Mammary epithelial cell (primary cell): ENCODE data around the gene TMEM131.

ENCODE experiments used
- CTCF ChIP-seq, 2 donors: IDR thresholded peaks in 1 of 2; conservative IDR thresholded peaks in 1 of 2; 2 replicates each; pipeline ENCODE4 v1.5.1; 2011 to 2012; ENCODE audit warnings: inconsistent platforms in 2 of 2, low read length in 2 of 2, mild to moderate bottlenecking in 2 of 2, control low read depth in 1 of 2, low read depth in 1 of 2; ENCODE audit not compliant: insufficient read depth in 1 of 2; ENCODE audit errors: extremely low read depth in 1 of 2
- EZH2 ChIP-seq: IDR thresholded peaks from 2 replicates; pipeline ENCODE4 v1.6.1; 2012; ENCODE audit warnings: low read length, inconsistent platforms, borderline replicate concordance

GRCh38 chr2:97781981-97782380, 213.8 kb downstream of the TMEM131 start:
- TF ChIP-seq CTCF (conservative IDR thresholded peaks at IDR 0.05 in 1 of 2, IDR thresholded peaks at IDR 0.05 in 1 of 2; ENCODE audit: extremely low read depth in 1 of 2, insufficient read depth in 1 of 2, low read depth in 1 of 2, low read length in 2 of 2) (no peak), EZH2 (no peak)
